HG03520 (cell line): ENCODE measurements around the gene BBS5.
"Not testable (repeated sequence)": the region's sequence is repeated elsewhere in the genome, so short reads cannot be mapped to it uniquely, and the experiment has no call there.

Source experiments
- ATAC-seq: cut with Tn5 transposase; IDR thresholded peaks from one replicate; pipeline ENCODE4 v1.9.1; 2021; ENCODE audit warnings: mild to moderate bottlenecking, moderate library complexity; ENCODE audit not compliant: unreplicated experiment

BBS5 gene

GRCh38 chr2:169539460-169539859, 60.2 kb downstream of the BBS5 start:
- ATAC-seq = not testable (repeated sequence)

GRCh38 chr2:169540146-169540545, 60.9 kb downstream of the BBS5 start:
- no peak for ATAC-seq

- no peak for ATAC-seq
These were observed 63.1 kb downstream of the BBS5 start for GRCh38 chr2:169542433-169542832.

GRCh38 chr2:169546756-169547155, 67.5 kb downstream of the BBS5 start:
- ATAC-seq = no peak
